Measurements from ENCODE around the gene TSTD1. TPM values are rescaled to one million over a fixed set of nuclear protein-coding genes. Genes with fewer than 3 reads are reported as not detected.

The TSTD1 gene
- total RNA-seq, 1 donor, result 0.72 TPM

GRCh38 chr1:161070761-161071160 lies 32.0 kb upstream of the TSTD1 start:
- no peak for DNase-seq (ENCODE audit: insufficient read length, low spot score, missing footprints)
- no peak for TF ChIP-seq CTCF (IDR thresholded peaks at IDR 0.05; ENCODE audit: extremely low read depth, low read depth, low read length)
- H3K9me3 ChIP-seq (ENCODE audit: low read depth, low read length), result no peaks in the 10 kb centered on the region

GRCh38 chr1:161069731-161070270 lies 31.0 kb upstream of the TSTD1 start, which contains the start of gene ARHGAP30:
Gene ARHGAP30 (minus strand): TSS chr1:161069891. CDS start chr1:161069624, 267 bp downstream.
- Histone ChIP-seq H3K9me3 (ENCODE audit: low read depth, low read length) (no peaks in the 10 kb centered on the region), H3K27me3 (ENCODE audit: insufficient read depth, low read length) (no peaks in the 10 kb centered on the region), H3K4me3 (ENCODE audit: insufficient read depth, low read length) (no peak within 1 kb of the TSS), H3K79me2 (ENCODE audit: insufficient read depth, low read length) (no peaks in the 10 kb centered on the region), H3K4me2 (ENCODE audit: insufficient read depth, low read length) (no peak within 1 kb of the TSS), H2AFZ (ENCODE audit: low read length) (peak within 1 kb of the TSS; percentile 29), H3K4me1 (ENCODE audit: insufficient read depth, low read length) (no peaks in the 10 kb centered on the region), H3K27ac (ENCODE audit: low read depth, low read length) (no peak within 1 kb of the TSS), H4K20me1 (ENCODE audit: insufficient read depth, low read length) (no peaks in the 10 kb centered on the region), H3K36me3 (ENCODE audit: insufficient read depth, low read length) (no peaks in the 10 kb centered on the region)
- DNase-seq (ENCODE audit: insufficient read length, low spot score, missing footprints), result peak; percentile 62
- no peak for TF ChIP-seq CTCF (IDR thresholded peaks at IDR 0.05; ENCODE audit: extremely low read depth, low read depth, low read length)

More at GRCh38 chr1:161070761-161071160, 32.0 kb upstream of the TSTD1 start:
- no peaks in the 10 kb centered on the region for H4K20me1 ChIP-seq (ENCODE audit: insufficient read depth, low read length)
- H3K4me3 ChIP-seq (ENCODE audit: insufficient read depth, low read length), result no peak overlapping the region
- no peaks in the 10 kb centered on the region for H3K79me2 ChIP-seq (ENCODE audit: insufficient read depth, low read length)
- H3K36me3 ChIP-seq (ENCODE audit: insufficient read depth, low read length), result no peaks in the 10 kb centered on the region
- H3K4me2 ChIP-seq (ENCODE audit: insufficient read depth, low read length), result no peak overlapping the region
- H3K27ac ChIP-seq (ENCODE audit: low read depth, low read length), result no peak overlapping the region
- peak overlapping the region; percentile 22 for H2AFZ ChIP-seq (ENCODE audit: low read length)
- H3K4me1 ChIP-seq (ENCODE audit: insufficient read depth, low read length), result no peaks in the 10 kb centered on the region
- H3K27me3 ChIP-seq (ENCODE audit: insufficient read depth, low read length), result no peaks in the 10 kb centered on the region

DNA sequence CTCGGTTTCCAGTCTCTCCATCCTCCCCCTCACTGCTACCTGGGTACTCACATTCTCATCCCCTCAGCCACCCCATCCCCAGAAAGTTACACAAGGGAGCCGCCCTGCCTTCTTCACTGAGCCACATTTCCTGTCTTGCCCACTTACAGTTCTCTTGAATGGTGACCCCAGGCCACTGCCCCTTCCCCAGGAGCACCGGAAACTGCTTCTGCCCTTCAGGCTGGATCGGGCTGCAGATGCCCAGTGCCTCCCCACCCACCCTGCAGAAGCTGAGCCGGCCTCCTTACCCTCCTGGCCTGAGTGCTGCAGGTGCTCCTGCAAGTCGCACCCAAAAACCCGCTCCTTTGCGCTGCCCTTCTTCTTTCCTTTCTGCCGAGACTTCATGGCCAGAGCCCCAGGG lies 30.5 kb upstream of the TSTD1 start:
- no peaks in the 10 kb centered on the region for H3K9me3 ChIP-seq (ENCODE audit: low read depth, low read length)
- peaks cover 3% of the 10 kb centered on the region for H3K27me3 ChIP-seq (ENCODE audit: insufficient read depth, low read length)
- TF ChIP-seq CTCF (IDR thresholded peaks at IDR 0.05; ENCODE audit: extremely low read depth, low read depth, low read length), result no peak
- no peak overlapping the region for H3K27ac ChIP-seq (ENCODE audit: low read depth, low read length)
- no peaks in the 10 kb centered on the region for H3K4me1 ChIP-seq (ENCODE audit: insufficient read depth, low read length)
- H3K4me3 ChIP-seq (ENCODE audit: insufficient read depth, low read length), result no peak overlapping the region
- H2AFZ ChIP-seq (ENCODE audit: low read length), result no peak overlapping the region
- no peaks in the 10 kb centered on the region for H3K36me3 ChIP-seq (ENCODE audit: insufficient read depth, low read length)
- H3K4me2 ChIP-seq (ENCODE audit: insufficient read depth, low read length), result no peak overlapping the region
- H3K79me2 ChIP-seq (ENCODE audit: insufficient read depth, low read length), result no peaks in the 10 kb centered on the region
- no peak for DNase-seq (ENCODE audit: insufficient read length, low spot score, missing footprints)
- H4K20me1 ChIP-seq (ENCODE audit: insufficient read depth, low read length), result no peaks in the 10 kb centered on the region

DNA sequence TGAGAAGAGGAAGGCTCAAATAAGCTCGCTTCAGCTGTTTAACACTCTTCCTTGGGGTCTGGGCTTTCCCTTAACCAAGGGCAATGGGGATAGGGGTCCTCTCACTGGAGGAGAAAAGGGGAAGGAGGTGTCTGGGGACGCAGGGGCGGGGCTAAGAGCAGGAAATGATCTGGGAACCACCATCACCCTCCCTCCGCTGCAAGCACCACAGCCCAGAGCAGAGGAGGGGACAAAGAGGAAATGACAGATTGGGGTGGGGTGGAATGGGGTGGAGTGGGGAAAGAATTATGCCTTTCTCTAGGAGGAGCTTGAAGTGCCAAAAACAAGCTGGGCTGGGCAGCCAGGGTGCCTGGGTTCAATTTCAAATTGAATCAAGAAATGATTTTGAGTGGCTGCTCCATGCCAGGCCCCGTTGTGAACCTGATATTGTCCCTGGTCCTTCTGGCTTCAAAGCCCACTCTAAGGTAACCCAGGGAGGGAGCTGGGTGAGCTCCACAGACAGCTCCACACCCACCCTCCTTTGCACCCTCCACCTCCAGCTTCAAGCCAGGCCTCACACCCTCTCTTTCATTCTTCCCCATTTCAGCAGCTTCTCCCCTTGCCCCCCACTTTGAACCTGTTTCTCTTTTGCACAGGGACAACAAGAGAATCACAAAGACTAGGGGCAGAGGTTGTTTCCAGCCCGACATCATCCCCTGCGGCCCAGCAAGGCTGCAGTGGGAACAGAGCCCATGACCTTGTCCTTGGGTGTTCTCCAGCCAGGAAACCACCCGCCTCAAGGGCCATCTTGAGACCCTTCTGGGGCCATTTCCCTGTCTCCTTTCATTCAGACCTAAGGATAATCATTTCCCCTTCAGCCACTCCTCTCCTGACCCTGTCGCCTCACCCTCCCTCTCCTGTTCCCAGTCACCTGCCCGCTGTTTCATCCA lies 29.8 kb upstream of the TSTD1 start:
- Histone ChIP-seq H3K4me2 (ENCODE audit: insufficient read depth, low read length) (no peak overlapping the region), H3K27me3 (ENCODE audit: insufficient read depth, low read length) (peaks cover 8% of the 10 kb centered on the region), H3K36me3 (ENCODE audit: insufficient read depth, low read length) (no peaks in the 10 kb centered on the region), H3K79me2 (ENCODE audit: insufficient read depth, low read length) (no peaks in the 10 kb centered on the region), H3K4me3 (ENCODE audit: insufficient read depth, low read length) (no peak overlapping the region), H3K27ac (ENCODE audit: low read depth, low read length) (no peak overlapping the region), H3K9me3 (ENCODE audit: low read depth, low read length) (no peaks in the 10 kb centered on the region), H3K4me1 (ENCODE audit: insufficient read depth, low read length) (no peaks in the 10 kb centered on the region), H4K20me1 (ENCODE audit: insufficient read depth, low read length) (no peaks in the 10 kb centered on the region), H2AFZ (ENCODE audit: low read length) (peak overlapping the region; percentile 35)
- peak; percentile 66 for DNase-seq (ENCODE audit: insufficient read length, low spot score, missing footprints)
- no peak for TF ChIP-seq CTCF (IDR thresholded peaks at IDR 0.05; ENCODE audit: extremely low read depth, low read depth, low read length)

Data from osteoblast (primary cell).